ENCODE data around the gene CUTA.
A peak's percentile ranks its signal among the peaks of the same experiment; 100 is the strongest.
"Not testable (repeated sequence)": the region's sequence is repeated elsewhere in the genome, so short reads cannot be mapped to it uniquely, and the experiment has no call there.

The CUTA gene

DNA sequence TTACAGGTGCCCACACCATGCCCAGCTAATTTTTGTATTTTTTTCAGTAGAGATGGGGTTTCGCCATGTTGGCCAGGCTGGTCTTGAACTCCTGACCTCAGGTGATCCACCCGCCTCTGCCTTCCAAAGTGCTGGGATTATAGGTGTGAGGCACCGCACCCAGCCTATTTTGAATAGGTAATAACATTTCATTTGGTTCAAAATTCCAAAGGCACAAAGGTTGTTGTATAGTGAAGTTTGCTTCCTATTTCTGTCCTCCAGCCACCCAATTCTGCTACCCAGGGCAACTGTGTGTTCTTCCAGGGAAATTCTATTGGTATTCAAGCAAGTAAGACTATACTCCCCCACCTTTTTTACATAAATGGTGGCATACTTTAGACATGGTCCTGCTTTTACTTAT, 19.3 kb downstream of the CUTA start:
- not testable (repeated sequence) for DNase-seq

DNA sequence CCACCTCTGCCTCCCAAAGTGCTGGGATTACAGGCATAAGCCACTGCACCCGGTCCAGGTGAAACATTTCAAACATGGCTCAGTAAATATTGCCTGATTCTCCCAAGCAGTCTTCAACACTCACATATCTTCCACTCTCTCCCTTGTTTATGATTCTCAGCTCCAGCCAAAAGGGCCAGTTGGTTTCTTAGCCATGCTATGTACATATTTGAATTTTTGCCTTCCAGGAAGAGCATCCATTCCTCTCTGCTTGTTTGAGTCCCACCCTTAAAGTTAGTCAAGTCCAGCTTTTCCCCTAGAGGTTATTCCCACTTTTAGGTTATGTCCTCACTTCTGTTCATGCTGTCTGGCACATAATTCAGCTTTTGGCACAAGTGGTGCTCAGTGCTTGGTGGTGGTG, 20.4 kb downstream of the CUTA start:
- DNase-seq = no peak

DNA sequence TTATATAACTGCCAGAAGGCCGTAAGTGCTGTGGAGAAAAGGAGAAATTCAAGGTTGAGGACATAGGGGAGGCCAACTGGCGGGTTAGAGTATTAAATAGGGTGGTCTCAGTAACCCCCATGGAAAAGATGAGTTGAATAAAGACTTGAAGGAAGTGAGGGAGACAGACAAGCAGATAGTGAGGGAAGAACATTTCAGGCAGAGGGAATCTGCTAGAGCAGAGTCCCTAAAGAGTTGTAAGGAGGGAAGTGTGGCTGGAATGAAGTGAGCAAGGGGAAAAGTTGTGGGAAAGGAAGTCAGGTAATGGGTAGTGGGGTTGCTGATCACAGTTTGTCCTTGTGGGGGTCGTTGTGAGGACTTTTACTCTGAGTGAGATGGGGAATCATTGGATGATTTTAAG, 24.9 kb downstream of the CUTA start:
- no peak for DNase-seq

DNA sequence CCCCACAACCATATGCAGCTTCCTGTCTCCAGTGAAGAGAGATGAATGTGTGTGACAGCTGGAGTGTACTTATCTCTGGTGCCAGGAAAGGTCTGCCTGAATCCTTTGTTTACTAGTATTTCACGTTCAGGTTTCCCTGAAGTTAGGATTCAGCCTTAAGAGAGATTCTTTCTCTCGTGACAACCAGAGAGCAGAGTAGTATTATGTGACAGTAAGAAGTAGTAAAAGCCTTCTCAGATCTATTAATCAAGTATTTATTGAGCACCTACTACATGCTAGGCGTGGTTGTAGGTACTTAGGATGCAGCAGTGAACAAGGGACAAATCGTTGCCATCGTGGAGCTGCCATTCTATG, 25.3 kb downstream of the CUTA start:
- no peak for DNase-seq

DNA sequence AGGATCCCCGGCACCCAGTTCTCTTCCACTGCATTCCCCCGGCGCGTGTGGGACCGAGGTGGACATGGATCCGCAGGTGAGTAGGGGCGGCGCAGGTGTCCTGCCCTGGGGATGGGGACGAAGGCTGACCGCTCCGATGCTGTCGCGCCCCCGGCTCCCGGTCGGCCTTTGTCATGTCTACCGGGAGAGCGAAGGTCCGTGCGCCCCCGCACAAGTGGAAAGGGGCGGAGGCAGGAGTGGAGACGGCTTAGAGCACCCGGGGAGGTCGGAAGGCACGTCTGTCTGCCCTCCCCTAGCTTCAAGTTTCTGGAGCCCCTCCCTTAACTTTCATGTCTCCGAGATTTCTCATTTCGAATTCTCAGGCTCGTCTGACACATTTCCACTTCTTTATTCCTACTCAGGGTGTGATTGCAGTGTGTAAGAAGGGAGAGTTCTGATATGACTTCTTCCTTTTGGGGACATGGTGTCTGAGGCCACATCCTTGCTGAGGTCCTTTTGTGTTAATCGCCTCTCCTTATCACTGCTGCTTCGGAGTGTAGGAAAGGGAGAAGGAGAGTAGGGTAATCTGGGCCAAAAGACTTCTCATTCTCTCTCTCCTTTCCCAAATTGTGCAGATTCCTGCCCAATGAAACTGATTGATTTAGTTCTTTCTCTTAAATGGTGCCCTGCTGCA, 25.8 kb downstream of the CUTA start:
- DNase-seq = no peak

DNA sequence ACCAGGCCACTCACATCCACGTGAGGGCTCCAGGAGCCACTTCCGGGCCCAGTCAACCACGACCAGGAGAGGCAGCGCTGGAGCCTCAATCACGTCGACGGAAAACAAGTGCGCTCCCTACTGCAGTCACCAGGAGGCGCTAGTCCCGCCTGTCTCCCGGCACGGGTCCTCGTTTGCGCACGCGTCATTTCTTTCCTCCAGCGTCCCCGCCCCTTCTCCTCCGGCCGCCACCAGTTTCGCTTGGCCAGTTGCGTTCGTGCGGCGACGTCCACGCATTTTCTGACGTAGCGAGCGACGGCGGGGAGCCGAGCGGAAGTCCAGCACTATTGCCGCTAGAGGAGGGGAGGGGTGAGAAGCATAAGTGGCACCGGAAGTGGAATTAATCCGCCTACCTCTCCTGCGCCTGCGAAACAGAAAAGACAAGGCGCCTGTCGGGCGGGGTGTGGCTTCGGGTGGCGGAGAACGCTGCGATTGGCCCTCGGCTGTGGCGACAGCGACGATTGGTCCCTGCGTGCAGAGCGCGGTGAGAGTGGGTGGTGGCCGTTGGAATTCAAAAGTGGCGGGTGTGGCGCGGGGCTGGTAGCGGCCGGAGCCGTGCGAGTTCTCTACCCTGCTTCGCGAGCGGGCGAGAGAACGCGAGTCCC, 26.5 kb downstream of the CUTA start, which contains the start of gene KIFC1:
TSS of gene KIFC1 (plus strand) at position 546 of the 644 bp plus-strand sequence. CDS start 163 bp downstream, outside the sequence.
- DNase-seq = peak; percentile 99

DNA sequence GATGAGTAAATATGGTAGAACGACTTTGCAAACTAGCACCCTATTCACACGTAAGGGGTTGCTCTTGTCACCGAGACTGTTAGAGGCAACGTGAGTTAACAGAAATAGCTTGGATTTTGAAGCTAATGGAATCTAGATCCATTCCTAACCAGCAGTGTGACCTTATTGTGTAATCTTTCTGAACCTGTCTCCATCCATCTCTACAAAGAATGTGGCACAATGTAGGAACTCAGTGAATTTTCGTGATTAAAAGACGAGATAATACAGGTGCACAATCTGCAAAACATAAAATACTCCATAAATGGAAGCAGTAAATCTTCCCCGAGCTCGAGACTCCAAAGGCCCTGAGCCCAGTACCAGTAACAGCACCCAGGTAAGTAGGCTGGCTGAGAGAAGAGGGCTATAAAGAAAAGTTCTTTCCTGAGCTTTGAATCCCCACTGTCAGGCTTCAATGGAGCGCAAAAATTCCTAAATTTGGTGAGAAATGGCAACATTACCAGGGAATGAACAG, 27.1 kb downstream of the CUTA start:
- DNase-seq = no peak

DNA sequence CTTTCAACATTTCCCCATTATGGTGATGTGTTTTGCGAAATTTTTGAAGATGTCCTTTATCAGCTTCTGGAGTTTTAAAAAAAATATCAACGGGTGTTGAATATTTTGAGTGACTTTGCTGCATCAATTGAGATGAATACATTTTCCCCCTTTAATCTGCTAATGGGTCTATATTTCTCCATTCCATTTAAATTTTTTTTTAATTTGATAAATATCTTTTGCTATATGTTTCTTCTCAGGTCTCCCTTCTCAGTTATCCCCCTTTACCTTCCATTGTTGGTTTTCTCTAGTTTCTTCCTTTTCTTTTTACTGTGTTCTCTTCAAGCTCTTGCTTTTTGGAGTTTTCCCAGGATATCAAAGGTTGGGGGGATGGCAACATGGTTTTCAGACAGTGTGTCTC, 27.7 kb downstream of the CUTA start:
- DNase-seq = no peak

DNA sequence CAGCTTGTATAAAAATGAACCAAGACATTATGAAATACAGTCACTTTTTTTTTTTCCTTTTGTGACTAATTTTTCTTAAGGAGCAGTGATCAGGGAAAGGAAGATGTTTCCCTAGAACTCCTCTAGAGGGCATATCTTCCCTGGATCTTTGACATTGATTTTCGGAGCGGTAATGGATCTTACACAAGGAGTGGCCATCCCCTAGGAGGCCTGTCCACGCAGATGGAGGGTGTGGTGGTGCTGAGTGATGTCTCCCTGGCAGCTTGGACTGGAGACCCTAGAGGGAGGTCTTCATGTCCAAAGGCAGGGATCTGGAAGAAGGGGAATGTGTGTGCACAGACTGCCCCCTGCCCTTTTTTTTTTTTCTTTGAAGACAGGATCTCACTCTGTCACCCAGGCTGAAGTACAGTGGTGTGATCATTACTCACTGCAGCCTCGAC, 33.3 kb downstream of the CUTA start:
- DNase-seq = no peak

DNA sequence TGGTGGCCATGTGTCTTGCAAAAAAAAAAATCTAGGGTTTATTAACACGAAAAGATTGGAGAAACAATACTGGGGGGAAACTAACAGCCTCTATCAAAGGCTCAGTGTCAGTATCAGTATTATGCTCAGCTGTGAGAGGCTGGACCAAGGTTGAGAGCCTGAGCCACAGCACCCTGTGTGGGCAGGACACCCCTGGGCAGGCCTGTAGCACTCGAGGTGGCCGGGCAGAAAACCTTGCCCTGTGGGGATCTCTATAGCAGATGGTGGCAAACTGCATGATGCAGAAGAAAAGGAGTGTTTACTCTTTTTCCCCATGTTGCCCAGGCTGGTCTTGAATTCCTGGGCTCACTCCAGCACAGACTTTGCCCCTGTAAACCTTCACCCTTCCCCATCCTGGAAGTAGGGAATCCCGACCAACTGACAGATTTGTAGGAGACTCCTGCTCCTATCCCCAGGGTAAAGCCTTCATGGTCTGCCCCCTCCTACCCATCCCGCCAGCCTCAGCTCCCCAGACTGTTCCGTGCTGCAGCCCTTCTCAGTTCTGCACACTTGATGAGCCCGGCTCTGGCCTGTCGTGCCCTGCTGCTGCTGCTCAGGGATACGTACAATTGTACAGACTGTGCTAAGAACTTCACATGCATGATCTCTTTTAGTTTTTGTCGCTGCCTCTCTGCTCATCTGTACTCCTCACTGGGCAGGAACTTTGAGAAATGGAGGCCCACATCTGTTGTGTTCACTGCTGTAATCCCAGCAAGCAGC, 34.3 kb downstream of the CUTA start:
- no peak for DNase-seq

DNA sequence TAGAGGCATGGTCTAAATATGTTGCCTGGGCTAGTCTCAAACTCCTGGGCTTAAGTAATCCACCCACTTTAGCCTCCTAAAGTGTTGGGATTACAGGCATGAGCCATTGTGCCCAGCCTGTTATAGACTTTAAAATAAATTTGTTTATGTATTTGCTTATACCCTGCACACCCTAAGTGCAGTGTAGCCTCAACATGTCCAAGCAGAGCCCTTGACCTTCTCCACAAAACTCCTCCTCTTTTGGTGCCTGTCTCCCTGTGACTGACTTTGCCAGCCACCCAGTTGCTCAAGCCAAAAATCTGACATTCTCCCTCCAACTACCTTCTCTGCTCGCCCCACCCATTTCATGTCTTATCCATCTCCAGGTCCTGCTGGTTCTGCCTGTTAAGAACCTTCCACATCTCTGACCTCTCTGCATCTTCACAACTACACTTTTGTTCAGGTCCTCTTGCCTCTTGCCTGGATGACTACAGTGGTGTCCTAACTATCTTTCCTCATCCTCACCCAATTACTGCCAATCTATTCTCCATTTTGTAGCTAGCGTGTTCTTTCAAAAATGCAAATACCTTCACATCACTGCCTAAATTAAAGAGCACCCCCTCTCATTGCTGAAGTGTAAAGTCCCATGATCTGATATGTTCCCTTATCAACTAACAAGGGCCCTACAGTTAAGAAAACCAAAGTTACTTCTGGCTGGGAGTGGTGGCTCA, 37.5 kb downstream of the CUTA start:
- no peak for DNase-seq

DNA sequence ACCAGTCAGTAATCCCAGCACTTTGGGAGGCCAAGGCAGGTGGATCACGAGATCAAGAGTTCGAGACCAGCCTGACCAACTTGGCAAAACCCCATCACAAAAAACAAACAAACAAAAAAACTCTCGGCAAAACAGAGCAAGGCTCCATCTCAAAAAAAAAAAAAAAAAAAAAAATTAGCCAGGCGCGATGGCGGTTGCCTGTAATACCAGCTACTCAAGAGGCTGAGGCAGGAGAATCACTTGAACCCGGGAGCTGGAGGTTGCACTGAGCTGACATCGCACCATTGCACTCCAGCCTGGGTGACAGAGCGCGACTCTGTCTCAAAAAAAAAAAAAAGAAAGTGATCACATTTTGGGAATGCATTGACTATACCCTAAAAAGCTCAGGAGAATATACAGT, 38.7 kb downstream of the CUTA start:
- DNase-seq = not testable (repeated sequence)

DNA sequence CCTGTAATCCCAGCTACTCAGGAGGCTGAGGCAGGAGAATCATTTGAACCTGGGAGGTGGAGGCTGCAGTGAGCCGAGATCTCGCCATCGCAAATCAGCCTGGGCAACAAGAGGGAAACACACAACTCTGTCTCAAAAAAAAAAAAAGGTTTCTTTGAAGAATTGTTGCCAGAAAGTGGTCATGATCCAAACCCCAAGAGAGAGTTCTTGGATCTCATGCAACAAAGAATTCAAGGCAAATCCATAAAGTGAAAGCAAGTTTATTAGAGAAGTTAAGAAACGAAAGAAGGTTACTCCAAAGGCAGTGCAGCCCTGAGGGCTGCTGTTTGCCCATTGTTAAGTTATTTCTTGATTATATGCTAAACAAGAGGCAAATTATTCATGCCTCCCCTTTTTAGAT, 40.7 kb downstream of the CUTA start:
- no peak for DNase-seq

DNA sequence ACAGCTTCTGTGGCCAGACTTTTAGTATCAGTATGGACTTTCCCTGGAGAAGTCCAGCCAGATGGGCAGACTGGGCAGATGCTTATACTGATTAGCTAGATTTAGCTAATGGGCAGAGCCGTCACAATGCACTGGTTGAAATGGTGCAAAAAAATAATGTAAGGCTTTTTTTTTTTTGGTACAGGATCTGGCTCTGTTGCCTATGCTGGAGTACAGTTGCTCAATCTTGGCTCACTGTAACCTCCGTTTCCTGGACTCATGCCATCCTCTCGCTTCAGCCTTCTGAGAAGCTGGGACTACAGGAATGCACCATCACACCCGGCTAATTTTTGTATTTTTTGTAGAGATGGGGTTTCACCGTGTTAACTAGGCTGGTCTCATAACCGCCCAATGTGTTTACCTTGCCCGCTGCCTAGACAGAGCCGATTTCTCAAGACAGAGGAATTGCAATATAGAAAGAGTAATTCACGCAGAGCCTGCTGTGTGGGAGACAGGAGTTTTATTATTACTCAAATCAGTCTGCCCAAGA, 42.7 kb downstream of the CUTA start:
- no peak for DNase-seq

DNA sequence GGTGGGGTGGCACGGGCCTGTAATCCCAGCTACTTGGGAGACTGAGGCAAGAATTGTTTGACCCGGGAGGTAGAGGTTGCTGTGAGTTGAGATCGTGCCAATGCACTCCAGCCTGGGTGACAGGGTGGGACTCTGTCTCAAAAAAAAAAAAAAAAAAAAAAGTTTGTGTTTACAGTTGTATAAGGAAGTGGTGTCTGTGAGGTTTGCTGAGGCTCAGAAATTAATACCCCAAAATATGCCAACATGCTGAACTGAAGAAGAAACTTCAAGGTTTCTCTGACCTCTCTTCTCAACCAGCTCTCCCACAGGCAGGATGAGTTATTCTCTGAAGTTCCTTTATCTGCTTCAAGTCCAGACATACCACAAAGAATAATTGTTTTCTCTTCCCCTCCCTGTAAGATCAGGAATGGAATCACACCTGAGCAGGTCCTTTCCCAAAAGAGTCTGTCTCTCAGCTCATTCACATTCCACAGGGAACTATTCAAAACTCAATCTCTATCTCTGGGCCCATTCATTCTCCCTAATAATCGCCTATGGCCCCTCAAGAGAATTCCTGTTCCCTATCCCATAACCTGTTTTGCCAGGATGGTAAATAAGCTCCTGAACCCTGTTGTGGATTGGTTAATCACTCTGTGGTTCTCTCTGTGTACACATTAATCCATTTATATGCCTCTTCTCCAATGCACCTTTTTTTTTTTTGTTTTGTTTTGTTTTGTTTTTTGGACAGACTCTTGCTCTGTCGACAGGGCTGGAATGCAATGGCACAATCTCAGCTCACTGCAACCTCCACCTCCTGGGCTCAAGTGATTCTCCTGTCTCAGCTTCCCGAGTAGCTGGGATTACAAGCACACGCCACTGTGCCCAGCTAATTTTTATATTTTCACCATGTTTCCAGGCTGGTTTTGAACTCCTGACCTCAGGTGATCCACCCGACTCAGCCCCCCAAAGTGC, 43.7 kb downstream of the CUTA start:
- DNase-seq = no peak

DNA sequence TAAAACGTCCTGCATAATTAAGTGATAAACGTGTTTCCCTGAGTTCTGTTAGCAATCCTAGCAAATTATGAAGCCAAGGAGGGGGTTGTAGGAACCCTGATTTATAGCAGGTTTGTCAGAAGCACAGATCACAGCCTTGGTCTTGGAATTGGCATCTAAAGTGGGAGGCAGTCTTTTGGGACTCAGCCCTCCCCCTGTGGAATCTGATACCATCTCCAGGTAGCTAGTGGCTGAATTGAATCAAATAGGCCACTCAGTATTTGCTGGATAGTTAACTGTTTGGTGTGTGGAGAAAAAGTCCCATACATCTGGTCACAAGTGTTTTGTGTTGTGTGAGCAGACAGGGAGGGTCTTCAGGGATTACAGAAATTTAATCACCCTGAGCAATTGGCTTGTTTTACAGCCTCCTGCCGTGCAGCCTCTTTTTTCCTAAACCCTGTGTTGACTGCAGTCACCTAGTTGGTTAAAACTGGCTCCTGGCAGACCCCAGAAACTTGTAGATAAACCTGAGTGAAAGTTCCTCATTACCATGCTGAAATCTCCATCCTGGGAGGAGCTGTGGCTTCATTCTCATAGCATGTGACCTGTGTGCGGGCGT, 45.3 kb downstream of the CUTA start:
- no peak for DNase-seq

DNA sequence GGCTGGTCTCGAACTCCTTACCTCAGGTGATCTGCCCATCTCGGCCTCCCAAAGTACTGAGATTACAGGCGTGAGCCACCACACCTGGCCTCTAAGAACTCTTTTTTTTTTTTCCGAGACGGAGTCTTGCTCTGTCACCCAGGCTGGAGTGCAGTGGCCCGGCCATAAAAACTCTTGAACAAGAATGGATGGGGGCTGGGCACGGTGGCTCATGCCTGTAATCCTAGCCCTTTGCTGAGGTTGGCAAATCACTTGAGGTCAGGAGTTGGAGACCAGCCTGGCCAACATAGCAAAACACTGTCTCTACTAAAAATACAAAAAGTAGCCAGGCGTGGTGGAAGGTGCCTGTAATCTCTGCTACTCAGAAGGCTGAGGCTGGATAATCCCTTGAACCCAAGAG, 46.0 kb downstream of the CUTA start:
- not testable (repeated sequence) for DNase-seq

DNA sequence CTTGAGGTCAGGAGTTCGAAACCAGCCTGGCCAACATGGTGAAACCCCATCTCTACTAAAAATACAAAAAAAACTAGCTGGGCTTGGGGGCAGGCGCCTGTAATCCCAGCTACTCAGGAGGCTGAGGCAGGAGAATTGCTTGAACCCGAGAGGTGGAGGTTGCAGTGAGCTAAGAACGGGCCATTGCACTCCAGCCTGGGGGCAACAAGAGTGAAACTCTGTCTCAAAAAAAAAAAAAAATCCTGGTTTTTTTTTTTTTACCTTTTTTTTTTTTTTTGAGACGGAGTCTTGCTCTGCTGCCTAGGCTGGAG, 50.2 kb downstream of the CUTA start:
- DNase-seq = not testable (repeated sequence)

DNA sequence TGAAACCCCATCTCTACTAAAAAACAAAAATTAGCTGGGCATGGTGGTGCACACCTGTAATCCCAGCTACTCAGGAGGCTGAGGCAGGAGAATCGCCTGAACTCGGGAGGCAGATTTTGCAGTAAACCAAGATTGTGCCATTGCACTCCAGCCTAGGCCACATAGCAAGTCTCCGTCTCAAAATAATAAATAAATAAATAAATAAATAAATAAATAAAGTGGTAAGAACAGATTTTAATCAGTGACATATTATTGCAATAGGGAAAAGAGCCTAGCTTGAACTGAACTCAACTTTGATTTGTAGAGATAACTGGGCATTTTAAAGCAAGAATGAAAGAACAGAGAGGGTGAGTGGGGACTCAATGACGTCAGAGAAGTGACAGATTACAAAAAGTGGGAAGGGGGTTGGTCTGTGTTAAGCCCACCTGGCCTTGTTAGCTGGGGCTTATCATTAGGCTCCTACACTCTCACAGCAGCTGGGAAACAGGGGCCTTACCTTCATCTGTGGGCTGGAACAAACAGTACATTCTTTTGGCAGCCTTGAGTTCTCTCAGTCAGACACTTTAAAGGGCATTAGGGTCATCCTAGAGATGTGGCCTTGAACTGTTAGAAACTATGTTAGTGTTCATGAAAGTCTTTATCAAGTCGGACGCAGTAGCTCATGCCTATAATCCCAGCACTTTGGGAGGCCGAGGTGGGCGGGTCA, 50.7 kb downstream of the CUTA start:
- DNase-seq = no peak

Measured in activated CD8-positive, alpha-beta memory T cell treated with anti-CD3 and anti-CD28 coated beads, Interleukin-2, amount 50 U/mL, for 48 hours (primary cell).